Measurements from ENCODE around the gene GSC2. TPM values are rescaled to one million over a fixed set of nuclear protein-coding genes. Genes with fewer than 3 reads are reported as not detected.

The GSC2 gene
- total RNA-seq, 1 donor from 2014 or later: not detected

DNA sequence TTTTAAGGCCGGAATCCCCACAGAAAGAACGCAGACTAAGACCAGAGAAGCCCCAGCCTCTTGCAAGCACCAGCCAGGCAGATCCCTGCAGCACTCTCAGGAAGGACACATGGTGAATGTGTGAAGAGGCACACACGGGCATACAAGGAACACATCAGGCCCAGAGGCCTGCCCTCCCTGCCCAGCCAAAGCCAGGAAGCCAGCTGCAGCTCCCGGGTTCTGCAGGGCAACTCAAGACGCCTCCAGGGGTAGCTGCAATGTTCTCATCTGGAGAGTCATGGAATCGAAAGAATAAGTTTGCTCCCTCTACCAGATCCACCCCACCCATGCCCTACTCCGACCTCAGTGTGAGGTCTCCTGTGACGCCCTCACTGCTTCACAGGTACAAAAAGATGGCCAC lies 30.1 kb downstream of the GSC2 start:
- no peak for DNase-seq

DNA sequence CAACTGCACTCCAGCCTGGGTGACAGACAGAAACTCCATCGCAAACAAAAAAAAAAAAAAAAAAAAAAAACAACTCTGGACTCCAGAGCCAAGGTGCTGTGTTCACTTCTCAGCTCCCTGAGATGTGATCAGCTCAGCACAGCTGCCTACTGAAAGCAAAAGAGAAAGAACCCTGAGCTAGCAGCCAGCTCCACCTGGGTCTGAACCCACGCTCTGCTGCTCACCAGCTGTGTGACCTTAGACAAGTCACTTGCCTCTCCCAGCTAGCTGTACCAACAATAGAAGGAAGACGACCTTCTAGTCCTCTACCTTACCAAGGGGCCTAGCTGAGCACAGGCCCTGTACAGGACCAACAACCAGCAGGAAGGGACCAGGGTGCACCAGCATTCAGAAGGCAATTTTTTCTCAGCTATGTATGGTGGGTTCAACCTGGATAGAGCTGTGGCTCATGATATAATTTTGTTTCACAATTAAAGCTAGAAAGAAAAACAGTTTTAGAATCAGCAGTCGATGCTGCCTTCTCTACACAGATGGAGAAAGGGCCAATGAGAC lies 31.7 kb downstream of the GSC2 start:
- DNase-seq: no peak

DNA sequence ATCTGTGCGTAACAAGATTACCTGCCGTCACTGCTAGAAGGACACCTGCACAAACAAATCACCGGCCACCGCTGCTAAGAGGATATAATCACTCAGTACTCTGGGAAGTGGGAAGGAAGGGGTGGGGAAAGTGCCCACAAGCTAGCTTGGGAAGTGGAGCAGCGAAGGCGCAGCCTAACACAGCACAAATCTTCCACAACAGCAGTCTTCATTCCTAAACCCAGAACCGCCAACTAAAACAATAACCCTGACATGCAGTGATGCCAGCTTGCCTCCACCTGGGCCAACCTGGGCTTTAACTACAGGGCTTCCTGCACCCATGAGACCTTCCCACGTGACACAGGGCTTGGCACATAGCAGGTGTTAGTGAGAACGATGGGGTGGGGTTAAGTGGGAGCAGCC lies 33.0 kb downstream of the GSC2 start:
- no peak for DNase-seq

DNA sequence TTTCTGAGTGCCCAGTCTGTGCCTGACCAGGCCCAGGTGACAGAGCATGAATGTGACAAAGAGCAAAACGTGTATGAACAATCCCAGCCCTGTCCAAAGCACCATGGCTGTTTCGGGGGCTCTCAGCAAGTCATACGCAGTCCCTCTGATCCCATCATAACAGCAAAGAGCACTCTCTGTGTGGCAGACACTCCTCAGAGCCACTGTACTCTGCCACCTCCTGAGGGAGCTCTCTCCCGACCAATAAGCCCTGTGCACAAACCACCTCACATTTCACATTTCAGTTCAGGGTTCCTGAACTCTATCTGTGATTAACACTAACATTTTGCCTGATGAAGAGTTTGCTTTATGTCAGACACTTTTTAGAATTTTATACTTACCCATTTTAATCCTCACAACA lies 34.5 kb downstream of the GSC2 start:
- DNase-seq: no peak

DNA sequence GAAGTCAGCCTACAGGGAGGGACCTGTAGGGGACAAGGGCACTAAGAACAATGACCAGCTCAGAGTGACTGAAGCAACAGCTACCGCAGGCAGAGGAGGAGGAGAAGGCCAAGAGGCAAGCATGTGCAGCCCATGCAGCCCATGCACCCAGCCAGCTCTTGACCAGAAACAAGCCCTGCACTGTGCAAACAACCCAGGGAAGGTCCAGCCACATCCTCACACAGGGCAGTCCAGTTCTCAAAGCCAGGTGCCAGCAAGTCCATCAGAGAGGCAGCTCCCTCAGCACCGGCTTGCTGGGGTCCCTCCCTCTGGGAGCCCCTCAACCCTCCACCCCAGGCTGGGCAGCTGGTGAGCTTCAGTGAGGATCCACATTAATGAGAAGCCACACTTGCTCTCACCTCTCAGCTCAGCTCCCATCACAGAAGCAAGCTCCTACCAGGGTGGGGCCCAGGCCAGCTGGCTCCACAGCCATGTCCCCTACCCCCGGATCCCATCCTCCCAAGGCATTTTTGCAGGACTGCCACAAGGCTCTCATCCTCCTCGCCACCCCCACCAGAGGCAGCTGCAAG lies 35.0 kb downstream of the GSC2 start:
- DNase-seq: no peak

DNA sequence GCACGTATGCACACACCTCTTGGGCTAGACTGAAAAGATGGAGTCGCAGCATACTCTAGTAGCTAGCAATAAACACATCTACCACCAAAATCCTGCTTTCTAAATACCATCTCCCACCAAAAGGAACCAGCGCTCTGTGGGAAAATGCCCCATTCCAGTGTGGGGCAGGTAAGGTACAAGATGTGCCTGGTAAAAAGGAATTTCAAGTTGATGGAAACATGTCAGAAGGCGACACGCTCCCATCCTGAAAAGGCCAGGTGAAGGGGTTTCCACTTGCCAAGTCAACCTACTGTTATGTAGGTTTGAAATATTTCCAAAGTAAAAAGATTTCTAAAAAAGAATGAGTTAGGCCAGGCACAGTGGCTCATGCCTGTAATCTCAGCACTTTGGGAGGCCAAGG lies 36.7 kb downstream of the GSC2 start:
- no peak for DNase-seq

DNA sequence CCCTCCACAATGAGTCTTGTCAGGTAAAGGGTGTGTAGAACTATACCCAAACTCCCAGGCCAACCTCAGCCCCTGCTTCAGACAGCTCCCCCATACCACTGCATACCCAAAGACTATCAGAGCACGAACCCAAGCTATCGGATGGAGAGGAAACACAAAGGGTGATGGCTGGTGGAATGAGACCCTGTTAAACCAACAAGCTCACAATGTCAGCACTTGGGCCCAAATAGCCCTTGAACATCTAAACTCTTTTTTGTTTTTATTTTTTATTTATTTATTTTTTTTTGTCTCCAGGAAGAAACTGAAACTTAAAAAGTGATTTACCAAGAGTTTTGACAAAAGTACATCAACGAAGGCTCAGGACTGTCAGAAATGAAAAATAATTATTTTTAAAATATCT lies 38.5 kb downstream of the GSC2 start:
- no peak for DNase-seq

DNA sequence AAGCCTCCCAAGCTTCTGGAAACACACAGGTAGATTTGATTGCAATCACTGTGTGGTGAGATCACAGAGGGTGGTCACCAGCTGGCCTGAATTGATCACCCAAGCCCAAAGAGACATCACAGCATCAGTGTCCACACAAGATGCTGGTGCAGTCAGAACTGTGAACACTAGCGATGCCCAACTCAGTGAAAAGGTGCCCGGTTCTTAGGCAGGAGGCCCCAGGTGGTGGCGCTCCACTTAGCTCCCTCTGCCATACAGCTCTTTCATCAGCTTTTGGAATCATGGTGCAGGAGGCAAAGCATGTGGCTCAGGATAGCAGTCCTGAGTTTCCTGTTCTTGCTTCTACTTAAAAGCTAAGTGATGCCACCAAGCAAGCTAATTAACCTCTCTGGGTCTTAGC lies 39.0 kb downstream of the GSC2 start:
- no peak for DNase-seq

DNA sequence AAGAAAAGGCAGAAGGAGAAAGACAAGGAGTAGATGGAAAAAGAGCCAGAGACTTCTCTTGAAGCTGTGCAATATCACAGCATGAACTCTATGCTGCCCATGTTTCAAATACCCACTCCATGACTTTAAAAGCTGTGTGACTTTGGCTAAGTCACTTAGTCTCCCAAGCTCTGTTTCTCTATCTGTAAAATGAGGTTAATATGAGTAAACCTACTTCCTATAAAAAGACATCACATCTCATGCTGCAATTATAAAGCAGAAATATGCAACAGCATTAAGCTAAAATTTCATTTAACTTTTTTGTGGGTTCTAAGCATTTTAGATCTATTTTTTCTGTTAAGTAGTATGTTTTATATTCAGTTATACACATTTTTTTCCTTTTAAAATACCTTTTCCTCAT lies 39.4 kb downstream of the GSC2 start:
- no peak for DNase-seq

DNA sequence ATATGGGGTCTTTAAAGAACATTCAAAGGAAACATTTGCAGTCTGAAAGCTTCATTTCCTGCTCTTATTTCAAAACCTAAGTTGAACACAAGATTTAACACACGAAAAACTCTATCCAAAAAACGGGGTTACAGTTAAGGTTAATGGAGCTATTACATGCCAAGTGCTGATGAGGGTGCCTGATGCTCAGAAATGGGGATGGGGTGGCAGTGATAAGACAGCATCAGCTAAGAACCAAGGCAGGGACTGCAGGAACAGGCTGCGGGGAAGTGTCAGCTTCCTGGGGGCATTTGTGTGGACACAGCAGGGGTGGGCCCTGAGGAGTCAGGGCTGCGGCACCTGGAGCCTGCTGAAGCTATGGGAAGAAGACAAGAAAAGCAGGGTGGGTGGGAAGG lies 40.0 kb downstream of the GSC2 start:
- DNase-seq: no peak

DNA sequence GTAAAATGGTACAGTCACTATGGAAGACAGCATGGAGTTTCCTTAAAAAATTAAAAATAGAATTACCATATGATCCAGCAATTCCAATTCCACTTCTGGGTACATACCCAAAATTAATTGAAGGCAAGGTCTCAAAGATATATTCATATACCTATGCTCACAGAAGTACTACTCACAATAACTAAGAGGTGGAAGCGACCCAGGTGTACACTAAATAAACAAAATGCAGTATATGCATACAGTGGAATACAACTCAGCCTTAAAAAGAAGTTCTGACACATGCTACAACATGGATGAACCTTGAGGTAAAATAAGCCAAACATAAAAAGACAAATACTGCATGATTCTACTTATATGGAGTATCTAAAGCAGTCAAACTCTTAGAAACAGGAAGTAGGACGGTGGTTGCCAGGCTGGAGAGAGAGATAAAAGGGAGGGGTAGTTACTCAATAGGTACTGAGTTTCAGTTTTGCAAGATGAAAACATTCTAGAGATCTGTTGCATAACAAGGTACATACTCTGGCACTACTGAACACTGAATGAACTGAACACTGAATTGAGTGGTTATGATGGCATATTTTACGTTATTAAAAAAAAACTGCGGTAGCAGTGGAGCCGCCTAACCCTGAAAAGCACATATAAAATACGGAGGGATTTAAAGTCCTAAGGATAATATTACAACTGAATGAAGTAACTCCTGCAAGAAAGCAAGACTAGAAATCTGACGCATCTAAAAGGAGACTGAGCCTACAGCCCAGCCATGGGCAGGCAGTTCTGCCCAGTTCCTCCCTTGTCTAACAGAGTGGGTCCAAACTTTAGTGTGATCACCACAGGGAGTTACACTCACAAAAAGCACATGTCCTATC lies 40.7 kb downstream of the GSC2 start:
- no peak for DNase-seq

DNA sequence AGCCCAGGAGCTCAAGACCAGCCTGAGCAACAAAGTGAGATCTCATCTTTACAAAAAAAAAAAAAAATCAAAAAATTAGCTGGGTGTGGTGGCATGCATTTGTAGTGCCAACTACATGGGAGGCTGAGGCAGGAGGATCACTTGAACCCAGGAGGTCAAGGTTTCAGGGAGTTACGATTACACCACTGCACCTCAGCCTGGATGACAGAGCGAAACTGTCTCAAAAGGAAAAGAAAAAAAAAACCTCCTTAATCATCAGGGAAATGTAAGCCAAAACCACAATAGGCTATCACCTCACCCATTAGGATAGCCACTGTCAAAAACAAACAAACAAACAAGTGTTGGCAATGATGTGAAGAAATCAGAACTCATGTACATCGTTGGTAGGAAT lies 41.3 kb downstream of the GSC2 start:
- no peak for DNase-seq

DNA sequence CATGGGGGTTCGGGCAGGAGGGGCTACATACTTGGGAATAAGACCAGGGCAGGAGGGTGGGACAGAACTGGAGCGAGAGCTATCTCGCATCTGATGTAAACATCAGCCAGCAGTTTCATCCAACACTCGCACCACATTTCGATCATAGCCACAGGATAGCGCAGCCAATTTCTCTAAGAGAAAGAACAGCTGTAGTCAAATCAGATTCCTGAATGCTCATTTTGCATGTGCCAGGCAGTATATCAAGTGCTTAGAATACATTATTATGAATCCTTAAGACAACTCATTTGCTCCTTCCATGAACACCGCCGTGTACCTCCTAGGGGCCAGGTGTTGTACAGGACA lies 42.4 kb downstream of the GSC2 start:
- DNase-seq: no peak

DNA sequence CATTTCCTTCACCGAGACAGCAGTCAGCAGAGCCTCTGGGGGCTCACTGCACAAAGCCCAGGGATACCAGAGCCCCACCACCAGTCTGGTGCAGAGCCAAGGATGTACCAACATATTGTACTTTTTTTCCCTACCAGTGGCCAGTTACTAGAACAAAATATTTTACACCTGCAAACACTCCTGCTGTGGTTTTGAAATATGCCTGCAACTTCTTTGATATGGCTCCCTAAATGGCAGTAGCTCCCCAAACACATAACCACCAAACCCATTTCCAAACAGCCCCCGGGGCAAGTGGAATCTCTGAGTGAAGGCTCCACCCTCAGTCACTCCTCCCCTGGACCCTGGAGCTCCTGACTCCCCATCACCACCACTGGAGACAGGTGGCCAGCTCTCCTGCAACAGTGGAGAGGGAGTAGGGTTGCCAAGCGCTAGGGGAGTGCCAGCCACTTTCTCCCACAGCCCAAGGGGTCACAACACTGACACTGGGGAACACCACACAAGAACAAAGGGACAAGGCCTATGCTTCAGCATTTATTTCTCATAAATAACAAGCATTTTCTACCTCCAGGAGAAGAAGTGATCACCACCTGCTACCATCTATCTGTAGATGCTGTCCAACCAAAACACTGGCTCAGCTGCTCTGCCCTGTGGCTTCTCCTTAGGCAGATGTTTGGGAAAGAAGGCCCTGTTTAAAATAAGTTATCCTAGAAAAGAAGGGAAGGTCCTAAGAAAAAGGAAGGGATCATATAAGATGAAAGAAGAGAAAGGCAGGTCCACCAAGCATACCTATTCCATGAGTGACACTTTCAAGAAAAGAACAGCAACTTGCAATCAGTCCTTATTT lies 43.0 kb downstream of the GSC2 start:
- no peak for DNase-seq

DNA sequence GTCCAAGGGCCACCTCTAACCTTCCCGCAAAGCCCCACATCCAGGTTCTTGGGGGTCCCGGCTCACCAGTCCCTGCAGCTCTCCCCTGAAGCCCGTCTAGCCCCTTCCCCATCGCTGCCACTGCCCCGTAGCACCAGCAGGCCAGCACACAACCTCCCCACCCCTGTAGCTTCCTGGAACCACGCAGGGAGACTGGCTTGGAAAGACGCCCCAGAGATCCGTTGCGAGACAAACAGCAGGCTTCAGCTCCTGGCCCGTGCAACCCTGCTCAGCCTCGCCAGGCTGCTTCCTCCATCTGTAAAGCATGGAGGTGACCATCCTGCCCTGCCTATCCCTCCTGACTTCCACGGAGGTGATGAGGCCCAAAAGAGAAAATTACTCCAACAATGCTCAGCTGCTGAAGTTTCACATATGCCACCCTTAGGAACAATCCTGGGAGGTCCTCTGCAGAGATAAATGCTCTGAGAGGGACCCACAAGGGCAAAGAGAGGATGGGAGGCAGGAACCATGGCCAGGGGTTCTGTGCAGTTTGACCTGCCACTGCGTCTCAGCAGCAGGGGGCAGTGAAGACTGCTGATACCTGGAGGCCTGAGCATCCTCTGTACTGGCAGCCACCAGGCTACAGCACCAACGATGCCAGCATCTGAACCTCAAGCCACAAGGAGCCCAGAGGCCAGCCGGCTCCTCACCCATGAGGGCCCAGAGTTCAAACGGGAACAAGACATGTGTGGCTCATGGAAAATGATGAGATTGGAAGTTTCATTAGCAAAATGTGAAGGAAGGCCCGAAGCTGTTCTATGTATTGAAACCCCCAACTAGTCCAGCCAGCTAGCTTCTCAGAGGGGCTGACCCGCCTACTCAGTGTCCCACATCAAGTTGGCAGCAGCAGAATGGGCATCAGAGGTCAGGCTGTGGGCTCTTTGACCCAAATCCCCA lies 44.0 kb downstream of the GSC2 start:
- DNase-seq: no peak

DNA sequence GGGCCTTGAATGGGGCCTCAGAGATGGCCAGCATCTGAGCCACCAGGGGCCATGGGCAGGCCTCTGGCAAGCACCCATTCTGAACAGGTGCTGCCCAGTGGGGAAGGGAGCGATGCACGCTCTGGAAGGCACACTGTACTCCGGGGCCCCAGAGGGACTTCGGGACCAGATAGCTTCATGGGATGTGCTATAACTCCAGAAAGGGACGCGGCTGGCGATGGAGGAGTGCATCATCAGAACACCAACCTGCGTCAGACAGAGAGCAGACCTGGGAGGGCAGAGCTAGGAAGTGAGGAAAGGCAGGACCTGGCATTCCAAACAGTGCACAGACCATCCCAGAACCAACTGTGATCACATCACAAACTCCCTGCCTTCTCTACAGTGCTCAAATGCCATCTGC lies 44.6 kb downstream of the GSC2 start:
- no peak for DNase-seq

DNA sequence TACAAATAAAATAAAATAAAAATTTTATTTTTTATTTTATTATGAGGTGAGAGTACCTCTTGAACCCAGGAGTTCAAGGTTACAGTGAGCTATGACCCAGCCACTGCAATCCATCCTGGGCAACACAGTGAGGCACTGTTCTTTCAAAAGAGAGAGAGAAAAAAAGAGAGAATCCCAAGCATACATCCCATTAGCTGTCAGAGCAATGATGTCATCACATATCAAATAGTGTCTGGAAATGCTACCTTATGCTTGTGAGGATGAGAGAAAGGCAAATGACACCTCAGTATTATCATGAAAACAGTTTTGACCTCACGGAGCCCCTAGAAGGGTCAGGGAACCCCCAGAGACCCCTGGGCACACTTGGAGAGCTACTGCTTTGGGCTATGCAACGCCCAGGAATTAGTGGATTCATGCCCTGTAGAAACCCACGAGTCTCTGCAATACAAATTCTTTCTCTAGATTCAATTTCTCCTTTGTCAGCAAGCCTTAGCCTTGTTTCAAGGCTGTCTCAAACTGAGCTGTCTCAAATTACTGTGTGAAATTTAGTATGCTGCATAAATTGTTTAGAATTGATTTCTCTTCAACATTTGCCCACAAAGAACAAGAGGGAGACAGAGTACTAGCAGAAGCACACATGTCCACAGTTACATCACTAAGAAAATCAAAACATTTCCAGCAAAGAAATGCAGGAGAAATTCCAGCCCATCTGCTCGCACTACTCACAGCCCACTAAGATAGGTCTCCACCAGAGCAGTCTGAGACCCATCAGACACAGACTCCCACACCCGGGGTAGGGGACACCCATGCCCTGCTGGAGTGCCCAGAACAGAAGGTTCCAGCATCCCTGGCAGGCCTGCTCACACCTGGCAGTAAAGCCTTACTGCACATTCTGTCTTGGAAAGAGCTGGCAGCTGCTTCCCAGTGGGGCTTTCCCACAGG lies 45.9 kb downstream of the GSC2 start:
- DNase-seq: no peak

DNA sequence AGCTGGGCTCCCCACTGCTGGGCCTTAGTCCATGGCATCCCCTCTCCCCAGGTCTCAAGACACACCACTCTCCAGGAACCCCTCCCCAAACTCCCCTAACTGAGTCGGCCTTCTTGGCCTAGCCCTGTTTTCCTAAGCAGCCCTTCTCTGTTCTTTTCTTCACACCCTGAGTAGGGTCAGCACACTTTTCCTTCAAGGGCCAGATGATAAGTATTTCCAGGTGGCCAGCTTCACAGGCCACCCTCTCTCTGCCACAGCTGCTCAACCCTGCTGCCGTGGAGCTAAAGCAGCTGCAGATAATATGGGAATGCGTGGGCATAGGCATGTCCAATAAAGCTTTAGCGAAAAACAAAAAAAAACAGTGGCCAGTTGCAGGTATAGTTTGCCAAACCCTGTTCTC lies 51.9 kb downstream of the GSC2 start:
- DNase-seq: no peak

DNA sequence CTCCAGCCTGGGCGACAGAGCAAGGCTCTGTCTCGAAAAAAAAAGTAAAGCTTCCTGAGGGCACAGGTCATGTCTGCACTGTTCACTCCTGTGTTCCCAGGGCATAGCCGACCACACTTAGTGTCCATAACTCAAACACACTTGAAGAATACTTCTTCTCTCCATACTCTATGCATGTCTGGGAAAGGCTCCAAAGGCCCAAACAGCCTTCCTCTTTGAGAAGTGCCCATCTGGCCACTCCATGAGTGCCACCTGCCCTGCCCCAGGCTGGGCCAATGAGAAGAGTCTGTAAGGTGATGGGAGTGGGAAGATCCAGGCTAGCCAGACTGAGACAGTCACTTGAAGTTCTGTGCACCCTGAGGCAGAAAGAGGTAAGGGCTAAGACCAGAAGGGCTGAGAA lies 52.6 kb downstream of the GSC2 start:
- no peak for DNase-seq

Measured in occipital lobe (tissue), 2 donors.